IgD-negative memory B cell (primary cell): ENCODE measurements around the gene KIF6. TPM values are rescaled to one million over a fixed set of nuclear protein-coding genes. Genes with fewer than 3 reads are reported as not detected.

Source experiments
- H3K27ac Mint-ChIP-seq, 3 donors: one replicate each; pipeline ENCODE4 v1.8.0; 2020 to 2022; ENCODE audit warnings: mild to moderate bottlenecking in 3 of 3, mixed read lengths in 3 of 3, moderate library complexity in 1 of 3
- H3K27me3 Mint-ChIP-seq: one replicate; pipeline ENCODE4 v1.8.0; 2021; ENCODE audit warnings: mixed read lengths
- H3K36me3 Mint-ChIP-seq: one replicate; pipeline ENCODE4 v1.8.0; 2020; ENCODE audit warnings: mild to moderate bottlenecking, mixed read lengths
- H3K4me1 Mint-ChIP-seq, 3 donors: one replicate each; pipeline ENCODE4 v1.8.0; 2020 to 2022; ENCODE audit warnings: mixed read lengths in 3 of 3, mild to moderate bottlenecking in 1 of 3
- H3K4me3 Mint-ChIP-seq, 4 donors: one replicate each; pipeline ENCODE4 v1.8.0; 2020 to 2022; ENCODE audit warnings: mild to moderate bottlenecking in 4 of 4, mixed read lengths in 4 of 4, moderate library complexity in 3 of 4
- H3K9me3 Mint-ChIP-seq, 3 donors: one replicate each; pipeline ENCODE4 v1.8.0; 2020 to 2021; ENCODE audit warnings: mixed read lengths in 3 of 3, mild to moderate bottlenecking in 1 of 3
- polyA plus RNA-seq: library from polyadenylated mRNA; unstranded; fragments of 300-500 nt; fragmentation: Illumina TruSeq; gene quantifications from one replicate; pipeline ENCODE4 v1.2.3, GENCODE V29; 2021

Gene KIF6
- polyA plus RNA-seq, 1 donor from 2014 or later = not detected

DNA sequence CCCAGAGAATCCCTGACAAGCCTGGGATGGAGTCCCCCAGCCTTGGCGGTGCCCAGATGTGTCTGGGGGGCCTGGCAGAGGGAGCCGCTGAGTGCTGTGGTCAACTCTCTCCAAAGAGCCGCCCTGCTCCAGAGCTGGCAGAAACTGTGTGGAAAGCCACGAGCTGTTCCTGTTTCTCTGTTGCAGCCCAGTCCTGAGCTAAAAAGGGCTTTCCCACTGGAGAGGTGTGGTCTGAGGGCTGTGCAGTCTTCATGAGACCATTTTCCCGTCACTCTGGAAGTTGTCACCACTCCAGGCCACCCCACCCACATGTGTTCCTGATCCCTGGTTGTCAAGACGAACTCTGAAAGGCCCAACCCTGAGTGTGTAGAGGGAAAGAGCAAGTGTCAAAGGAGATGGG lies 303.0 kb downstream of the KIF6 start:
- Mint-ChIP-seq H3K27me3 (peaks cover 4% of the 10 kb centered on the region), H3K9me3 (no peaks in the 10 kb centered on the region), H3K27ac (no peak overlapping the region), H3K36me3 (no peaks in the 10 kb centered on the region), H3K4me1 (peaks cover 0 to under 1% (median 0%) of the 10 kb centered on the region in 3 donors), H3K4me3 (no peak overlapping the region)

DNA sequence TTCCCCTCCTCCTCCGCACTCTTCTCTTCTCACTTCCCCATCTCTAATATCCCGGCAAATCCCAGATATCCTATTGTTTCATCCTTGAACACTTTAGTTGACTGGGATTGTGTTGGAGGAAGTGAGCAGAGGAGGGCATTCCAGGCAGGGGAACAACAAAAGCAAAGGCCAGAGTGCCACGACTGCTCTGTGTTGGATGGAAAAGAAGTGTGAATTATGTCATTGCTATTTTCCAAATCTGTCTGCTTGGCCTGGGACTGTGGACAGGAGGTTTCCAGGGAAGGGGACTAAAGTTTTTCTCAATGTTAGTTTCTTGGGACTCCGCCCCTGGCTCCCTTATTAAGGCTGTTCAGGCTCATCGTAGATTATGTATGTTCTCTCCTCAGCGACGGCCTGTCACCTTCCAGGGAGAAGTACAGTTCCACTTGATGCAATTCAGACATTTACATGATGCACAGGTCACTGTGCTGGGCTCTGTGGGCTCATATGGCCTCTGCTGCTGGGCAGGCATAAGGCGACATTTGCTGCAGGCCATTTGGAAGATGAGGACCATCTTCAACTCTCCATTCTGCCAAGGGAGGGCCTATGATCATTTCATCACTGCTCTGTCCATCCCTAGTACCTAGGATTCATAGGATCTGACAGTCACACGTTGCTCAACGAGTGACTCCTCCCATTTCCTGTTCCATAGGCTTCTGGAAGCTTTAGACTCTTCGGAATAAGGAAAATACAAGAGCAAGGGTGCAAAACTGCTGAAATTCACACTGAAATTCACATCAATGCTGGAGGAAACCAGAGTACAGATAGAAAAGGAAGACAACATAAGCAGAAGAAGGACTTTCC lies 303.6 kb downstream of the KIF6 start:
- Mint-ChIP-seq H3K4me1 (peaks cover 0 to 2% (median 0%) of the 10 kb centered on the region in 3 donors), H3K27me3 (peaks cover 4% of the 10 kb centered on the region), H3K36me3 (no peaks in the 10 kb centered on the region), H3K4me3 (no peak overlapping the region), H3K27ac (no peak overlapping the region), H3K9me3 (no peaks in the 10 kb centered on the region)

DNA sequence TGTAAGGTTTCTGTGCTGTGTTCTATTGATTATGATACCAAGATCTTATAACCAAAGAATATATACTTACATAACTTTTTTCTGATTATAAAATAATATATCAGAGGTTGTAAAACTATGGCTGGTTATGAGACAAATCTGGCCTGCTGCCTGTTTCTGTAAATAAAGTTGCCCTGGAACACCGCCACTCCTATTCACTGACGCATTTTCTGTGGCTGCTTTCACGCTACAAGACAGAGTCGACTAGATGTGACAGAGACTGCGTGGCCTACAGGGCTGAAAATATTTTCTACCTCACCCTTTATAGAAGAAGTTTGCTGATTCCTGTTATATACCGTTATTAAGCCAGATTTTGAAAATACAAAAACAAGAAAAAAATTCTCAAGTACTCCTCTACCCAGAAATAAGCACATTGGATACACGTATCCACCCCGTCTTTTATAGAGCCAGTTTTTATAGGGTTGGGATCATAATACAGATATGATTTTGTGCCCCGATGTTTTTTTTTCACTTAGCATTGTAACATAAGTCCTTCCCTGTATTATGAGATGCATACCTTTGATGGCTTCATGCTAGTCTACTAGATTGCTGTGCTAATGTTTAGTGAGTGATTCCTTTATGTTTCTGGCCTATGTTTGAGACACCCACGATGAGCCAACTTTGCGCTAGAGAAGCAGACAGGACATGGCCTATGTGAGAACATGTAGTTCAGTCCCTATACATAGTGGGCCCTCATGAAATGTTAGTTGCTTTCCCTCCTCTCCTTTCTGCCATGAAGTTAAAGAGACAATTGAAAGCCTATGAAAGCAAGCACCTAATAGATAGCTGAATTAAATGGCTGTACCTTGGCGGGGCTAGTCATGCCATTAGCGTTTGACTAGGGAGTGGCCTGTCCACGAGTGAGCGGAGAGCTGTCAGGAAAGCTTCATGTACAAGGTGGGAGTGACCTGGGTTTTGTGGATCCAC lies 304.6 kb downstream of the KIF6 start:
- peaks cover 4% of the 10 kb centered on the region for H3K27me3 Mint-ChIP-seq
- no peaks in the 10 kb centered on the region for H3K36me3 Mint-ChIP-seq
- no peaks in the 10 kb centered on the region for H3K9me3 Mint-ChIP-seq
- H3K4me3 Mint-ChIP-seq = no peak overlapping the region
- no peak overlapping the region for H3K27ac Mint-ChIP-seq
- peaks cover 0 to 2% (median 0%) of the 10 kb centered on the region in 3 donors for H3K4me1 Mint-ChIP-seq

DNA sequence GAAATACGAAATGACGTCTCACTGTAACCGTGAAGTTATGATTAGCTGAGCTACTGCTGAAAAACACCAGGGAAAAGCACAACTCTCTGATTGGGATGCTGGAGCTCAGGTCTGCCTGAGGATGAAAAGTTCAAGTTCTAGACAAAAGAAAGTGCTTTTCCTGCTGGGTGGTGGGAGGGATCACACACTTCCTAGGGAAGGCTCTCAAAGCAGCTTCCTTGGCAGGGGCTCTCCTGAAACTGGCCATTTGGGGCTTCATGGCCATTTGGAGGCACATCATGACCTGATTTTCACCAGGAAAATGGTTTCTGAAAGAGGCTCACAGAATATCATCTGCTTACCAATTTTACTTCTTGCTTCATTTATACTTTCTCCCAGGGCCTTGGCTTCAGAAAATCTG lies 305.6 kb downstream of the KIF6 start:
- no peak overlapping the region for H3K27ac Mint-ChIP-seq
- H3K9me3 Mint-ChIP-seq = no peaks in the 10 kb centered on the region
- H3K4me1 Mint-ChIP-seq = peaks cover 0 to 2% (median 0%) of the 10 kb centered on the region in 3 donors
- H3K4me3 Mint-ChIP-seq = no peak overlapping the region
- H3K27me3 Mint-ChIP-seq = peaks cover 3% of the 10 kb centered on the region
- no peaks in the 10 kb centered on the region for H3K36me3 Mint-ChIP-seq

DNA sequence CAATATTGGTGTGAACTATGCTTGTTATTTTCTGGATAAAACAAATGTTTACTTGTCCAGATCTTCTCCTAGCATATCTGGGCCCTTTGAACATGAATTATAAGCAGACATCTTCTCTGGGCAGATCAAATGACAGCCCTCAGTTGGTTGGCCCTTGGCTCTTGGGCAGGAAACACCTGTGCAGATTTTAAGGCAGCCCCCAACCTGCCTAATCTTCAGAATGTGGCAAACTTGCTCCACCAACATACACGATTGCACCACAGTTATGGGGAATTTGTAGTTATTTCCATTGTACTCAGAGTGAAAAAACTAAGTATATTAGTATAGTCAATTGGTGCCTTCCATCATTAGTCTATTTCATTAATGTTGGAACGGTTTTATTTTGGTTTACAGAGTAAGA lies 307.8 kb downstream of the KIF6 start:
- Mint-ChIP-seq H3K36me3 (no peaks in the 10 kb centered on the region), H3K27me3 (peaks cover 3% of the 10 kb centered on the region), H3K27ac (no peak overlapping the region), H3K4me3 (no peak overlapping the region), H3K4me1 (peaks cover 0 to 2% (median 0%) of the 10 kb centered on the region in 3 donors), H3K9me3 (no peaks in the 10 kb centered on the region)

DNA sequence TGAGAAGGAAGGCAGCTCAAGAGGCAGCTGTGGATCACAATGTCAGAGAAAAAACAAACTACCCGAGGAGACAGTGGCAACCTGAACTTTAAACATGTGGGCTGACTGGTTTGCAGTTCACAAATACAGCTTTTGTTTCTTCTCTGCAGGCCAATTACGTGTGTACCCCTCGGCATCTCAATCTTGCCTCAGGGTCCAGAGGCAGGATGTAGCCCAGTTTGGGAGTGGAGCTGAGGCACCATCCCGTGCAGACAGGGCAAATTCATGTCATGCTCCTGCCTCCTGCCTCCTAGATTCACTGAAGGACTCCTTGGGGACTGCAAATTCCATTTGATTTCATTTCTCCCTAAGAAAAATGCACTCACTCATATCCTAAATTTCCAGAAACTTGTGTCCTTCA lies 308.5 kb downstream of the KIF6 start:
- no peaks in the 10 kb centered on the region for H3K36me3 Mint-ChIP-seq
- H3K9me3 Mint-ChIP-seq = no peaks in the 10 kb centered on the region
- no peak overlapping the region for H3K27ac Mint-ChIP-seq
- H3K4me3 Mint-ChIP-seq = no peak overlapping the region
- H3K27me3 Mint-ChIP-seq = peaks cover 3% of the 10 kb centered on the region
- peaks cover 0 to 2% (median 0%) of the 10 kb centered on the region in 3 donors for H3K4me1 Mint-ChIP-seq

DNA sequence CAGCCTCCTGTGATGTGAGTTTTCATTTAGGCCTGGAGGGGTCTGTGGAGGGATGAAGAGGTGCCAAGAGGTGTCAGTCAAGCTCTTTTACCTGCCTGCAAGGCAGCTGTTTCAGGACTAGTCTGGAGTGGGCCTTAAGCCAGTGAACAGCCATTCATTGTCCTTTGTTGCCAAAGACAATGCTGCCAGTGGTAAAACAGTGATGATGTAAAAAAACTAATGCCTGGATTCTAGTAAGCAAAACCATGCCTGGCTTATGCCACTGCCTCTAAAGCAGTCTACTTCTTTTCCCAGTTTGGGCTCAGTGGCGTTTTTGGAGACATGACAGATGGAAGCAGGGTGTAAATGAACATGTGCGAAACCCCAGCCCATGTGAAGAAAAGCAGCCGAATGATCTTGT lies 309.2 kb downstream of the KIF6 start:
- Mint-ChIP-seq H3K36me3 (no peaks in the 10 kb centered on the region), H3K27me3 (peaks cover 2% of the 10 kb centered on the region), H3K27ac (no peak overlapping the region), H3K4me3 (no peak overlapping the region), H3K4me1 (peaks cover 0 to 2% (median 0%) of the 10 kb centered on the region in 3 donors), H3K9me3 (no peaks in the 10 kb centered on the region)

DNA sequence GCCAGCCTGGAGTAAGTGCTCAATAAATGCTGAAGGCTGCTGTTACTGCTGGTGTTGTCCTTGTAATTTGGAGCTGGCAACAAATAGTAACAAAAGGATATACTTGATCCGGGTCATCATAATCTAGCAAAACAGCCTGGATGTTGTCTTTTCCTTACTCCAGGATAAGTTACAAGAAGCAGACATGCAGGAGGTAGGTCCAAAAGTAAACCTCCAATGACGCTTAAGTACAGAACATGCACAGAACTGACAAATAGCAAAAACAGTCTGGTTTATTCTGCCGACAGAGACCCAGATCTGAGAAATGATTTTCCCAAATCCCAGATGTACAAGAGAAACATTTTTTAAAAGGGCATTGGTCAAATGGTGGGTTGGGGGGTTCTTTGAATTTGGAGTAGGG lies 309.7 kb downstream of the KIF6 start:
- Mint-ChIP-seq H3K27ac (no peak overlapping the region), H3K9me3 (no peaks in the 10 kb centered on the region), H3K36me3 (no peaks in the 10 kb centered on the region), H3K4me1 (peaks cover 0 to 2% (median 0%) of the 10 kb centered on the region in 3 donors), H3K27me3 (peaks cover 2% of the 10 kb centered on the region), H3K4me3 (no peak overlapping the region)

DNA sequence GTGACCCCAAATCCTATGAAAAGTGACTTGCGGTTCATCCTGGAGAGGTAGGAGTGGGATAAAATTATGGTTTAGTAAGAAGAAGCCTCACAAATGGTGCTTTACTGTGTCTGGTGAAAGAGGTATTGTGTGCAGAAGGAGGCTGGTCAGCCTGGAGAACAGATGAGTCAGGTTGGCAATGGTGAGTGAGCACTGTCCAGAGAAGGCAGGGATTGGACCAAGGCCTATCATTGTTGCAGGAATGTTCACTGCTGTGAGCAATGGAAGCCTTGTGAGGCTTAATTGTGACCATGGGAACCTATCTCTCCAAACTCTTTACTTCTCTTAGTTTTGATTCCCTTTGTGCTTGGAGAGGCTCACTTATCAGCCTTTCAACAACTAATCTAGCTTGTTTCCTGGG lies 313.7 kb downstream of the KIF6 start:
- no peaks in the 10 kb centered on the region for H3K9me3 Mint-ChIP-seq
- no peaks in the 10 kb centered on the region for H3K36me3 Mint-ChIP-seq
- H3K4me3 Mint-ChIP-seq = no peak overlapping the region
- H3K4me1 Mint-ChIP-seq = peaks cover 0 to 4% (median 2%) of the 10 kb centered on the region in 3 donors
- H3K27me3 Mint-ChIP-seq = peaks cover 4% of the 10 kb centered on the region
- no peak overlapping the region for H3K27ac Mint-ChIP-seq

DNA sequence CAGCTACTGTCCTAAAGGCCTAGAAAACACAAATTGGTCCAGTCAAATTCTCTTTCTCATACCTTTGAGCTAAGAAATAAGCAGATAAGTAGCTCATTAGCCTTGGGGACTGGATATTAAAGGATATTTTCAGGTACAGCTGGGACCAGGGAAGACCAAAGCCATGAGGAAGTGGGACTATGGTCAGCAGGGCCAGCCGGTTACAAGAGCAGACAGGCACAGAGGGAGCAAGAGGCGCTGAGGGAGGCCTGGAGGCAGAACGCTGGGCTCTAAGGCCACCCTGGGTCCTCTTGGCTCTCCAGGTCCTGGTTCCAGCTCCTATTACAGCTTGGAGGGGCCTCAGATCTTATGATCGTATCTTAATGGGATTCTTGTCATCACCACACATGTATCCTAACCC lies 314.2 kb downstream of the KIF6 start:
- H3K36me3 Mint-ChIP-seq = no peaks in the 10 kb centered on the region
- H3K27ac Mint-ChIP-seq = no peak overlapping the region
- no peak overlapping the region for H3K4me3 Mint-ChIP-seq
- peaks cover 4% of the 10 kb centered on the region for H3K27me3 Mint-ChIP-seq
- peaks cover 0 to 4% (median 2%) of the 10 kb centered on the region in 3 donors for H3K4me1 Mint-ChIP-seq
- H3K9me3 Mint-ChIP-seq = no peaks in the 10 kb centered on the region

DNA sequence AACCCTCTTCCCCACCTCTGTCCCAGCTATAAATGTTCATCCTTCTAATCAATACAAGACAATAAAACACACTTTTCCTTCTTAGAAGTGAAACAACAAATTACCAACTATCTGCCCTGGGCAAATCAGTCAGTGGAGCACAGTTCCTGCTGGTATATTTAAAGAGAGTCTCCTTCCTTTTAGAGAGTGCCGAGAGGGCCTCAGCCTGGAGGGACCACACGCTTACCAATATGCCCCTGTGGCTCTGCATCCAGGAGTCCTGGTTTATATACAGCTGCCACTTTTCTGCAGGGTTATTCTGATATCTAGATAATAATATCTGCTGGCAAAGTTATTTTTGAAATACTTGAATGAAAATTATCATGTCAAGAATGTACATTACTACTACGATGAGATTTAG lies 315.3 kb downstream of the KIF6 start:
- H3K4me3 Mint-ChIP-seq = peak overlapping the region in 1 of 4 donors; percentile 67
- no peak overlapping the region for H3K27ac Mint-ChIP-seq
- no peaks in the 10 kb centered on the region for H3K36me3 Mint-ChIP-seq
- peaks cover 4% of the 10 kb centered on the region for H3K27me3 Mint-ChIP-seq
- H3K4me1 Mint-ChIP-seq = peaks cover 0 to 4% (median 2%) of the 10 kb centered on the region in 3 donors
- H3K9me3 Mint-ChIP-seq = no peaks in the 10 kb centered on the region

DNA sequence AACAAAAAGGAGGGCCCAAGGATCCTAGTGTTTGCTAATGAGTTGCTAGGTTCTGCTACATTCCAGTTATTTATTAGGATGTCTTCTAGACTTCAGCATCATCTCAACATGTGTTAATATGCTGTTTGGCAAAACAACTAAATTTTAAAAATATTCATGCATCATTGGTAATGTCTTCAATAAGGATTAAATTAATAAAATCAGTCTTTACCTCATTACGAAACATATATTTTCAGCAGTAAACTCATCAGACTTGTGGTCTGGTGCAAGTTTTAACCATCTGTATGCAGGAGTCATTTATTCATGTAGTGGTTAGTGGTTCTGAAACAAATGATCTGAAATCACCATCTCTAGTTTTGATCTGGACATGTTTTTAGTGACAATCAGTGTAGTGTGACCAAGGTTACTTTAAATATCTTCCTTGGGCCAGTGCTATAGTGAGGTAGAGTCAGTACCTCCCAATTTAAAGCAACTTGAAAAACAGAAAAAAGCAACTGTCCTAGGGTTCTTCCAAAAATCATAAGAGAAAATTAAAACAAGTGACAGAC lies 317.7 kb downstream of the KIF6 start:
- H3K27me3 Mint-ChIP-seq = peaks cover 4% of the 10 kb centered on the region
- peaks cover 0 to 4% (median 2%) of the 10 kb centered on the region in 3 donors for H3K4me1 Mint-ChIP-seq
- peaks cover 2% of the 10 kb centered on the region for H3K36me3 Mint-ChIP-seq
- H3K27ac Mint-ChIP-seq = no peak overlapping the region
- no peak overlapping the region for H3K4me3 Mint-ChIP-seq
- H3K9me3 Mint-ChIP-seq = no peaks in the 10 kb centered on the region

DNA sequence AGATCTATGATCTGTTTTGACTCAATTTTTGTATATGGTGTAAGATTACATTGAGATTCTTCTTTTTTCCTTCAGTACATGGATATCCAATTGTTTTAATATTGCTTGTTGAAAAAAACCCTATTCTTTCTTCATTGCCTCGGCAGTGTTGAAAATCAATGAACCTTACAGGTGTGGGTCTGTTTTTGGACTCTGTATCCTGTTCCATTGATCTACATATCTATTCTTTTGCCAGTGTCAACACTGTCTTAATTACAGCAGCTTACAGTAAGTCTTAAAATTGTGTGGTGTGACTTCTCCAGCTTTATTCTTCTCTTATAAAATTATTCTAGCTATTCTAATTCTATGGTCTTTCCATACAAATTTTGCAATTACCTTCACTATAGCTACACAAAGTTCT lies 320.9 kb downstream of the KIF6 start:
- peaks cover 0 to 1% (median 0%) of the 10 kb centered on the region in 3 donors for H3K4me1 Mint-ChIP-seq
- no peak overlapping the region for H3K27ac Mint-ChIP-seq
- H3K36me3 Mint-ChIP-seq = peaks cover 2% of the 10 kb centered on the region
- peaks cover 2% of the 10 kb centered on the region for H3K27me3 Mint-ChIP-seq
- no peak overlapping the region for H3K4me3 Mint-ChIP-seq
- H3K9me3 Mint-ChIP-seq = no peaks in the 10 kb centered on the region

DNA sequence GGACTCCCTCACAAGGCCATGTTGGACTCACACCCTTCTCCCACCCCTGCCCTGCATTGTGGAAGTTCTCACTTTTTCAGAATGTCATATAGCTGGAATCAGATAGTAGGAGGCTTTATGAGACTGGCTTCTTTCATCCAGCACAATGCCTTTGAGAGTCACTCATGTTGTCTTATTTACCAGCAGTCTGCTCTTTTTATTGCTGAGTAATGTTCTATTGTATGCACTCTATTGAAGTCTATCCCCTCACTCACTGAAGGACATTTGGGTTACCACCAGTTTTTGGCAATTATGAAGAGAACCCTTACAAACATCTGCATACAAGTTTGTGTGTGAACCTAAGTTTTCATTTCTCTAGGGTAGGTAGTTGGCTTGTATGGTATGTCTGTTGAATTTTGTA lies 321.9 kb downstream of the KIF6 start:
- no peak overlapping the region for H3K4me3 Mint-ChIP-seq
- no peaks in the 10 kb centered on the region for H3K9me3 Mint-ChIP-seq
- peaks cover 2% of the 10 kb centered on the region for H3K36me3 Mint-ChIP-seq
- peaks cover 0 to 1% (median 0%) of the 10 kb centered on the region in 3 donors for H3K4me1 Mint-ChIP-seq
- peaks cover 2% of the 10 kb centered on the region for H3K27me3 Mint-ChIP-seq
- H3K27ac Mint-ChIP-seq = no peak overlapping the region

DNA sequence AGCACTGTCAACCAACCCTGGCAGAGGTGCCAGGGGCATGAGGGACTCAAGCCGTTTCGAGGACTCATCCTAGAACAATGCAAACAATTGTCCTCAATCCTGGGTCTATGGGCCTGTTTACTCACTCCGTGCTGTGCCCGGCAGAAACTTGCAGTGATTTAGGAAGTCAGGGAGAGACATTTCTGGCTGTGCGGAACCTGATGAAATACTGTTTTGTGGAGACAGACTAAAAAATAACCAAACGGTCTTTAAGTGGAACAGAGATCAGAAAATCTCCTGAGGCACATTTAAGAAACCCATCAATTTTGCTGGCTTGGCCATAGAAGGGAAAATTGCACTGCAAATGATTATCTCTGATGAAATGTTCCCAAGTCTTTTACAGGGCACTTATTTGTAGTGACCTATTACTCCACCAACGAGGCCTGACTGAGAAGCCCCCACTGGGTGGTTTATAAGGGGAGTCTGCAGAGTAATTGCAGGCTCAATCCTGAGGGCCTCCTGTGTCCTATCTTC lies 322.9 kb downstream of the KIF6 start:
- Mint-ChIP-seq H3K36me3 (peaks cover 2% of the 10 kb centered on the region), H3K27me3 (peaks cover 5% of the 10 kb centered on the region), H3K4me1 (peaks cover 0 to under 1% (median 0%) of the 10 kb centered on the region in 3 donors), H3K4me3 (no peak overlapping the region), H3K9me3 (no peaks in the 10 kb centered on the region), H3K27ac (no peak overlapping the region)
